CD14-positive monocyte (primary cell): ENCODE measurements around the gene ERO1B. TPM values are rescaled to one million over a fixed set of nuclear protein-coding genes. Genes with fewer than 3 reads are reported as not detected.

Experiments used
- DNase-seq, 3 donors: peaks; one replicate each; pipeline ENCODE4 v3.0.0-alpha.2; 2011 to 2022
- H2AFZ ChIP-seq: 2 replicates; pipeline ENCODE4 v1.6.0; 2012; ENCODE audit warnings: mild to moderate bottlenecking, low read depth, low read length, inconsistent platforms; ENCODE audit not compliant: insufficient read depth, poor library complexity, severe bottlenecking
- H3K27ac ChIP-seq, 2 donors: 1 replicate in 1 of 2; 2 replicates in 1 of 2; pipeline ENCODE4 v1.5.1; 2012 to 2013; ENCODE audit warnings: low read length in 2 of 2, control low read depth in 1 of 2, inconsistent platforms in 1 of 2, low read depth in 1 of 2, mild to moderate bottlenecking in 1 of 2
- H3K27me3 ChIP-seq, 2 donors: one replicate each; pipeline versions ENCODE4 v1.6.0 to v1.6.1; 2011 to 2013; ENCODE audit warnings: low read length in 2 of 2; ENCODE audit not compliant: control insufficient read depth in 2 of 2, insufficient read depth in 2 of 2
- H3K36me3 ChIP-seq, 2 donors: replicated peaks in 1 of 2; 1 replicate in 1 of 2; 2 replicates in 1 of 2; pipeline versions ENCODE4 v1.5.1 to v1.6.1; 2012 to 2013; ENCODE audit warnings: low read length in 2 of 2, control low read depth in 1 of 2, inconsistent platforms in 1 of 2, mild to moderate bottlenecking in 1 of 2; ENCODE audit not compliant: insufficient read depth in 2 of 2, control insufficient read depth in 1 of 2
- H3K4me1 ChIP-seq, 2 donors: 1 replicate in 1 of 2; 2 replicates in 1 of 2; pipeline versions ENCODE4 v1.5.1 to v1.6.1; 2012 to 2013; ENCODE audit warnings: low read length in 2 of 2, control low read depth in 1 of 2, inconsistent platforms in 1 of 2, mild to moderate bottlenecking in 1 of 2, moderate library complexity in 1 of 2; ENCODE audit not compliant: insufficient read depth in 2 of 2, control insufficient read depth in 1 of 2
- H3K4me2 ChIP-seq: replicated peaks from 2 replicates; pipeline ENCODE3; 2012; ENCODE audit warnings: low read length, moderate library complexity, mild to moderate bottlenecking; ENCODE audit not compliant: poor library complexity, severe bottlenecking; ENCODE audit errors: extremely low read depth
- H3K4me3 ChIP-seq, 3 experiments: fragments of 200-600 bp in 1 of 3; sonication (generic) in 1 of 3; replicated peaks in 1 of 3; 1 replicate in 2 of 3; 2 replicates in 1 of 3; pipeline ENCODE4 v1.5.1; 2011 to 2013; ENCODE audit warnings: low read length in 3 of 3, mild to moderate bottlenecking in 3 of 3, control low read depth in 2 of 3, low read depth in 2 of 3, inconsistent platforms in 1 of 3, moderate library complexity in 1 of 3
- H3K79me2 ChIP-seq: 2 replicates; pipeline ENCODE4 v1.6.0; 2012; ENCODE audit warnings: mild to moderate bottlenecking, control low read depth, inconsistent platforms, low read length, moderate library complexity; ENCODE audit not compliant: insufficient read depth
- H3K9ac ChIP-seq: 2 replicates; pipeline ENCODE4 v1.6.0; 2017; ENCODE audit warnings: low read length, mild to moderate bottlenecking; ENCODE audit not compliant: insufficient read depth, poor library complexity, severe bottlenecking
- H3K9me3 ChIP-seq, 2 donors: replicated peaks in 1 of 2; 1 replicate in 1 of 2; 2 replicates in 1 of 2; pipeline versions ENCODE4 v1.5.1 to v1.6.1; 2012 to 2013; ENCODE audit warnings: low read length in 2 of 2, control low read depth in 1 of 2; ENCODE audit not compliant: control insufficient read depth in 1 of 2, insufficient read depth in 1 of 2
- H4K20me1 ChIP-seq: 2 replicates; pipeline ENCODE4 v1.6.0; 2012; ENCODE audit warnings: mild to moderate bottlenecking, low read length, control low read depth, moderate library complexity; ENCODE audit not compliant: insufficient read depth
- H3K27ac Mint-ChIP-seq, 7 donors: one replicate each; pipeline ENCODE4 v1.8.0; 2020; ENCODE audit warnings: mild to moderate bottlenecking in 7 of 7, mixed read lengths in 7 of 7, moderate library complexity in 6 of 7, inconsistent platforms in 2 of 7
- H3K27me3 Mint-ChIP-seq, 3 donors: one replicate each; pipeline ENCODE4 v1.8.0; 2021 to 2022; ENCODE audit warnings: low read depth in 3 of 3, mild to moderate bottlenecking in 3 of 3, mixed read lengths in 3 of 3, moderate library complexity in 3 of 3, inconsistent platforms in 1 of 3
- H3K36me3 Mint-ChIP-seq, 2 donors: one replicate each; pipeline ENCODE4 v1.8.0; 2020; ENCODE audit warnings: mixed read lengths in 2 of 2, inconsistent platforms in 1 of 2, mild to moderate bottlenecking in 1 of 2
- H3K4me1 Mint-ChIP-seq: one replicate; pipeline ENCODE4 v1.8.0; 2020; ENCODE audit warnings: mild to moderate bottlenecking, mixed read lengths
- H3K4me3 Mint-ChIP-seq, 2 donors: one replicate each; pipeline ENCODE4 v1.8.0; 2020; ENCODE audit warnings: mild to moderate bottlenecking in 2 of 2, mixed read lengths in 2 of 2, moderate library complexity in 1 of 2
- H3K9me3 Mint-ChIP-seq, 7 donors: one replicate each; pipeline ENCODE4 v1.8.0; 2020 to 2022; ENCODE audit warnings: mixed read lengths in 7 of 7, mild to moderate bottlenecking in 6 of 7, moderate library complexity in 6 of 7, inconsistent platforms in 2 of 7
- CTCF ChIP-seq: fragments of 200-600 bp; IDR thresholded peaks from one replicate; pipeline ENCODE4 v1.8.0; 2022; ENCODE audit warnings: antibody characterized with exemption, mild to moderate bottlenecking
- WGBS: methylation state at CpG from one replicate; pipeline ENCODE4 v1.1.5; 2013; ENCODE audit warnings: missing lambda C conversion rate; ENCODE audit not compliant: insufficient coverage; 5-methylcytosine and 5-hydroxymethylcytosine counted together
- intact Hi-C, 2 donors: fragments of 100-400 bp; cut with micrococcal nuclease; formaldehyde crosslinking; loops; one replicate each; pipeline versions ENCODE4 v1.15.0 to v1.15.1; 2023
- polyA plus RNA-seq, 3 donors: library from polyadenylated mRNA; depleted of rRNA in 1 of 3; unstranded in 2 of 3; stranded (reverse) in 1 of 3; fragments of 300-500 nt in 2 of 3; fragments of >200 nt in 1 of 3; fragmentation: Illumina TruSeq in 2 of 3; gene quantifications; 1 replicate in 2 of 3; 2 replicates in 1 of 3; pipeline ENCODE4 v1.2.3, GENCODE V29; 2012 to 2021

ERO1B gene
- polyA plus RNA-seq, 3 donors, result 2.7 to 4.2 (median 3.2) TPM

GRCh38 chr1:236204656-236205055, 77.1 kb downstream of the ERO1B start:
- intact Hi-C loops, result no loop called here
- Mint-ChIP-seq H3K27me3 (no peaks in the 10 kb centered on the region), H3K9me3 (peaks cover 22 to 39% (median 34%) of the 10 kb centered on the region in 7 donors), H3K36me3 (peaks cover 68 to 79% of the 10 kb centered on the region in 2 donors), H3K4me3 (no peak overlapping the region), H3K4me1 (peaks cover 10% of the 10 kb centered on the region), H3K27ac (no peak overlapping the region)
- DNase-seq, result no peak
- TF ChIP-seq CTCF, result no peak
- Histone ChIP-seq H3K4me3 (no peak overlapping the region), H2AFZ (no peak overlapping the region), H3K4me2 (no peak overlapping the region), H3K9me3 (peaks cover 11 to 33% of the 10 kb centered on the region in 2 donors), H3K27me3 (no peaks in the 10 kb centered on the region), H3K4me1 (no peaks in the 10 kb centered on the region), H3K79me2 (no peaks in the 10 kb centered on the region), H3K9ac (no peak overlapping the region), H3K27ac (no peak overlapping the region), H4K20me1 (no peaks in the 10 kb centered on the region), H3K36me3 (peaks cover 40 to 90% of the 10 kb centered on the region in 2 donors)
- no CpG with 5 or more reads among the region's 3 CpGs for WGBS

- Mint-ChIP-seq H3K9me3 (peaks cover 27 to 43% (median 38%) of the 10 kb centered on the region in 7 donors), H3K36me3 (peaks cover 68 to 85% of the 10 kb centered on the region in 2 donors), H3K27me3 (no peaks in the 10 kb centered on the region), H3K4me1 (peaks cover 10% of the 10 kb centered on the region), H3K27ac (no peak overlapping the region), H3K4me3 (no peak overlapping the region)
- Histone ChIP-seq H2AFZ (no peak overlapping the region), H3K79me2 (no peaks in the 10 kb centered on the region), H3K4me2 (no peak overlapping the region), H3K27me3 (no peaks in the 10 kb centered on the region), H3K9me3 (peaks cover 11 to 34% of the 10 kb centered on the region in 2 donors), H3K4me3 (no peak overlapping the region), H4K20me1 (no peaks in the 10 kb centered on the region), H3K27ac (no peak overlapping the region), H3K4me1 (no peaks in the 10 kb centered on the region), H3K9ac (no peak overlapping the region), H3K36me3 (peaks cover 34 to 85% of the 10 kb centered on the region in 2 donors)
- intact Hi-C loops, result no loop called here
- DNase-seq, result no peak
- no peak for TF ChIP-seq CTCF
- no CpG with 5 or more reads among the region's 1 CpG for WGBS
Observed at GRCh38 chr1:236204039-236204438, 77.7 kb downstream of the ERO1B start.
